Astrocyte of the spinal cord (primary cell): Measurements from ENCODE around the gene CALN1.
"Not testable (repeated sequence)": the region's sequence is repeated elsewhere in the genome, so short reads cannot be mapped to it uniquely, and the experiment has no call there.

Experiments
- DNase-seq: peaks from one replicate; pipeline ENCODE4 v3.0.0; 2011; ENCODE audit warnings: low read depth, low spot score
- H3K4me3 ChIP-seq: 2 replicates; pipeline ENCODE4 v1.5.1; 2011; ENCODE audit warnings: low read depth, mild to moderate bottlenecking, low read length, moderate library complexity
- CTCF ChIP-seq: IDR thresholded peaks from 2 replicates; pipeline ENCODE4 v1.5.1; 2012; ENCODE audit warnings: low read depth, mild to moderate bottlenecking, low read length, inconsistent platforms
- in situ Hi-C: cut with HindIII; loops from 2 replicates; pipeline ENCODE4 v1.10.0; 2017; ENCODE audit warnings: low sequenced_read_pairs

The CALN1 gene

DNA sequence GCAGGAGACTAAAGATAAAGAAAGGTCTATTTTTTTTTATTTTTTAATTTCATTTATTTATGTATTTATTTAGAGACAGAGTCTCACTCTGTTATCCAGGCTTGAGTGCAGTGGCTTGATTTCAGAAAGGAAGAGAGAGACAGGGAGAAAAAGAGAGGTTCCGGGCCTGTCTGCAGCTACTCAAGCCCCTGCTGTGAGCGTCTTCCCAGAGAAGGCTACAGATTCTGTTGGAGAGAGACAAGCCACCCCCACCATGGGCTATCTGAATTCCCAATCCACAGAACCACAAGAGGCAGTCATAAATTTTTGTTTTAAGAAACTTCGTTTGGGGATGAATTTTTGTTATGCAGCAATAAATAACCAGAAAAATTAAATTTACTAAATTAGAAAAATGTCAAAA, 68.1 kb downstream of the CALN1 start:
- in situ Hi-C loops, result no loop called here
- H3K4me3 ChIP-seq, result no peak overlapping the region
- TF ChIP-seq CTCF, result no peak
- no peak for DNase-seq

- DNase-seq, in situ Hi-C loops, H3K4me3 ChIP-seq: not testable (repeated sequence)
These were observed 68.8 kb downstream of the CALN1 start for GRCh38 chr7:72343354-72343753.

- no peak for DNase-seq
- no peak overlapping the region for H3K4me3 ChIP-seq
- TF ChIP-seq CTCF, result no peak
- in situ Hi-C loops, result no loop called here
These were observed 74.6 kb downstream of the CALN1 start for GRCh38 chr7:72337390-72338167.

GRCh38 chr7:72336632-72337389, 75.3 kb downstream of the CALN1 start:
- H3K4me3 ChIP-seq, result no peak overlapping the region
- DNase-seq, result no peak
- in situ Hi-C loops, result no loop called here
- no peak for TF ChIP-seq CTCF

- in situ Hi-C loops, result no loop called here
- TF ChIP-seq CTCF, result no peak
These were observed 75.8 kb downstream of the CALN1 start for GRCh38 chr7:72336382-72336631.

GRCh38 chr7:72335561-72336381, 76.4 kb downstream of the CALN1 start:
- in situ Hi-C loops, result no loop called here
- H3K4me3 ChIP-seq, result no peak overlapping the region
- DNase-seq, result no peak
- TF ChIP-seq CTCF, result no peak

More at GRCh38 chr7:72336382-72336631, 75.8 kb downstream of the CALN1 start:
- no peak overlapping the region for H3K4me3 ChIP-seq
- no peak for DNase-seq
